ENCODE data around the gene GFY.

- TF ChIP-seq CTCF (IDR thresholded peaks at IDR 0.05; ENCODE audit: insufficient read depth, low read depth, low read length) (no peak), EZH2 (IDR thresholded peaks at IDR 0.05; ENCODE audit: insufficient read depth, low read length) (no peak)
Measured at GRCh38 chr19:49378512-49378911, 46.7 kb upstream of the GFY start.

All from astrocyte (in vitro differentiated cells and primary cell).